Left ventricle myocardium inferior (tissue), 1 donor: ENCODE results near the gene TMCC2. TPM values are rescaled to one million over a fixed set of nuclear protein-coding genes. Genes with fewer than 3 reads are reported as not detected.
A peak's percentile ranks its signal among the peaks of the same experiment; 100 is the strongest.
"Not testable (repeated sequence)": the region's sequence is repeated elsewhere in the genome, so short reads cannot be mapped to it uniquely, and the experiment has no call there.

ENCODE experiments used
- DNase-seq: peaks from one replicate; pipeline ENCODE4 v3.0.0-alpha.2; 2020
- H3K27ac ChIP-seq: fragments of 200-600 bp; replicated peaks from 2 replicates; pipeline ENCODE4 v1.8.0; 2021
- H3K27me3 ChIP-seq: fragments of 200-600 bp; 2 replicates; pipeline ENCODE4 v1.8.0; 2021; ENCODE audit warnings: low read depth
- H3K36me3 ChIP-seq: fragments of 200-600 bp; 2 replicates; pipeline ENCODE4 v1.8.0; 2021
- H3K4me1 ChIP-seq: fragments of 200-600 bp; 2 replicates; pipeline ENCODE4 v1.8.0; 2021
- H3K4me3 ChIP-seq: fragments of 200-600 bp; 2 replicates; pipeline ENCODE4 v1.8.0; 2021; ENCODE audit warnings: mild to moderate bottlenecking, moderate library complexity
- H3K9me3 ChIP-seq: fragments of 200-600 bp; replicated peaks from 2 replicates; pipeline ENCODE4 v1.8.0; 2021
- intact Hi-C: fragments of 100-400 bp; cut with micrococcal nuclease; formaldehyde crosslinking; loops from one replicate; pipeline ENCODE4 v1.11.0; 2022
- total RNA-seq: library from RNA; stranded (reverse); fragmentation: NEBNext Ultra II Directional; extraction: Animal tissue kit (Norgen Biotek cat#: 25700); gene quantifications from one replicate; pipeline ENCODE4 v1.2.1, GENCODE V29; 2021
- TF ChIP-seq, protein P1 (sequence below): fragments of 200-600 bp; IDR thresholded peaks from 2 replicates; pipeline ENCODE4 v1.8.0; 2021; ENCODE audit warnings: antibody characterized with exemption, mild to moderate bottlenecking, borderline replicate concordance
- donor health status: DM: no; HTN: yes; CAD: no; lungs with severe emphysema.

The TMCC2 gene
- total RNA-seq, 1 donor from 2014 or later = 2.5 TPM

DNA sequence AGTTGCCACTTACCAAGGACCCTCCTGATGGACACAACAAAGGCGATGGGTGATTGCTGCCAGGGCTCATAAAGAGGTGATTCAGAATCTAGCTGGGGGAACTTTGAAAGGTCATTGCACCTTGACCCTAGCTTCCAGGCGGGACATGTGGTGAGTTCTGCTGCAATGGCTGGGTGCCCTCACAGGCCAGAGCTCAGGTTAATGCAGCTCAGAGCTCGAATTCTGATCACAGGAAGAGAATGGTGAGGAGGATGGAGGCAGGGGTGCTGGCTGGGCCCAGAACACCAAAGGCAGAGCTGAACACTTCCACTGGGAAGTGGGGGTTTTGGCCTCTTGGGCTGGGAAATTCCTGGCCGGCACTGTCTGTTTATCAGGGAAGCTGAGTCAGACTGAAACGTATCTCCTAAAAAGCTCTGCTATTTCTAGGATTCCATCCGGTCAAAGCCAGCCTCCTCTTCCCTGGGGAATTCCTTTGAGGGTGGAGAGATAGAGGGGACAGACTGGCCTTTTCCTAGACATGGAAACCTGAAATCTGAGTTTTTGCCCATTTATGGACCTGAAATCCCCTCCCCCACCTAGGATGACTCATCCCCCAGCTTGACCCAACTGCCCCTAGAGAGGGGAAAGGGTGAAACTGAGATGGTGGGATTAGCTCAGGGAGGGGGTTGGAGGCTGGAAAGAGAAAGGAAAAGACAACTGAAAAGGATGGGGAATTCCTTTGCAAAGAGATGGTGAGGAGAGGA is 66.6 kb downstream of the TMCC2 start:
- Histone ChIP-seq H3K4me3 (no peak overlapping the region), H3K27ac (peak overlapping the region; percentile 68), H3K4me1 (peaks cover 15% of the 10 kb centered on the region), H3K9me3 (no peaks in the 10 kb centered on the region), H3K27me3 (no peaks in the 10 kb centered on the region), H3K36me3 (no peaks in the 10 kb centered on the region)
- intact Hi-C loops = no loop called here
- DNase-seq = no peak
- TF ChIP-seq, protein P1, sequence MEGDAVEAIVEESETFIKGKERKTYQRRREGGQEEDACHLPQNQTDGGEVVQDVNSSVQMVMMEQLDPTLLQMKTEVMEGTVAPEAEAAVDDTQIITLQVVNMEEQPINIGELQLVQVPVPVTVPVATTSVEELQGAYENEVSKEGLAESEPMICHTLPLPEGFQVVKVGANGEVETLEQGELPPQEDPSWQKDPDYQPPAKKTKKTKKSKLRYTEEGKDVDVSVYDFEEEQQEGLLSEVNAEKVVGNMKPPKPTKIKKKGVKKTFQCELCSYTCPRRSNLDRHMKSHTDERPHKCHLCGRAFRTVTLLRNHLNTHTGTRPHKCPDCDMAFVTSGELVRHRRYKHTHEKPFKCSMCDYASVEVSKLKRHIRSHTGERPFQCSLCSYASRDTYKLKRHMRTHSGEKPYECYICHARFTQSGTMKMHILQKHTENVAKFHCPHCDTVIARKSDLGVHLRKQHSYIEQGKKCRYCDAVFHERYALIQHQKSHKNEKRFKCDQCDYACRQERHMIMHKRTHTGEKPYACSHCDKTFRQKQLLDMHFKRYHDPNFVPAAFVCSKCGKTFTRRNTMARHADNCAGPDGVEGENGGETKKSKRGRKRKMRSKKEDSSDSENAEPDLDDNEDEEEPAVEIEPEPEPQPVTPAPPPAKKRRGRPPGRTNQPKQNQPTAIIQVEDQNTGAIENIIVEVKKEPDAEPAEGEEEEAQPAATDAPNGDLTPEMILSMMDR = no peak

DNA sequence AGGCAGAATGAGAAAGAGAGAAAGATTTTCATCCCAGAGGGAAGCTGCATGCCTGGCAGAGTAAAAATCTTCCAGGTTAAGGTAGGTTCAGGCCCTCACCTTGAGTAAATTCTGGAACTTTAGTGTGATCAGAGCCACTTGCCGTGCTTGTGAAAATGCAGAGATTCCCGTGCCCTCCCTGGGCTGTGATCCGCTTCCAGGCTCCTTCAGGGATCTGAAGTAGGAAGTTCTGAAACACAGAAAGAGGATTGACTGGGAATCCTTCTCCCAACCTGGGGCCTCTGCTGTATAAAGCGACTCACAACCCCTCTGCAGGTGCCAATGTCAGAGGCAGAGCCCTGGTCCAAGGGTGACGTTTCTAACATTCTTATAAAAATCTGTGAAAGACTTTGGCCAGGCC is 67.2 kb downstream of the TMCC2 start:
- H3K9me3 ChIP-seq = no peaks in the 10 kb centered on the region
- peak overlapping the region; percentile 68 for H3K27ac ChIP-seq
- no peak for DNase-seq
- no peak overlapping the region for H3K4me3 ChIP-seq
- TF ChIP-seq, protein P1 = no peak
- no peaks in the 10 kb centered on the region for H3K36me3 ChIP-seq
- no peaks in the 10 kb centered on the region for H3K27me3 ChIP-seq
- intact Hi-C loops = no loop called here
- H3K4me1 ChIP-seq = peaks cover 15% of the 10 kb centered on the region

DNA sequence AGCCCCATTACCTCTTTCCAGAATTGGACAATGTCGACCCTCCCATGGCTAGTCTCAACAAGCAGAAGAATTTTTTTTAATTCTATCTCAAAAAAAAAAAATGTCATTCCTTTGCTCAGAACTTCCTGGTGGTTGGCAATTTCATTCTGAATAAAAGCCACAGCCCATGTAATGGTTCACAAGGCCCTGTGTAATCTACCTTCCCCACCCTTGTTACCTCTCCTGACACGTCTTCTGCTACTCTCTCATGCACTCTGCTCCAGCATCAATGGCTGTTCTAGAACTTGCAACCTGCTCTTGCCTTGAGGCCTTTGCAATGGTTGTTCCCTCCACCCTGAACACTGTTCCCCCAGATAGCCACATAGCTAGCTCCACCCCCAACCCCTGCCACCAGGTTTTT is 68.4 kb downstream of the TMCC2 start:
- intact Hi-C loops = no loop called here

DNA sequence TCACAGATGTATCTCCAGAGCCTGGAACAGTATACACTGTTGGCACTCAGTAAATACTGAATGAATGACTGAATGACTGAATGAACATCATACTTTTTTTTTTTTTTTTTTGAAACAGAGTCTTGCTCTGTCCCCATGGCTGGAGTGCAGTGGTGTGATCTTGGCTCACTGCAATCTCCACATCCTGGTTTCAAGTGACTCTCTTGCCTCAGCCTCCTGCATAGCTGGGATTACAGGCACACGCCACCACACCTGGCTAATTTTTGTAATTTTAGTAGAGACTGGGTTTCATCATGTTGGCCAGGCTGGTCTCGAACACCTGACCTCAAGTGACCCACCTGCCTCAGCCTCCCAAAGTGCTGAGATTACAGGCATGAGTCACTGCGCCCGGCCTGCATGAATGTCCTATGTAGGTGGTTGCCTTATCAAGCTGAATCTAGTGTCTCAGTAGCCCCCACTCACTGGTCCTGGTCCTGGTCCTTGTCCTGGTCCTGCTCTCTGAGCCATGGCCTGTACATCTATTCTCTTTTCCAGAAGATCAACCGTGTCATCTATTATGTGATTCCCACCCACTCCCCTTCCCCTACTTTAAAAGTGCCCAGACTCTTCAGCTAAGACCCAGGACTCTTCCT is 69.9 kb downstream of the TMCC2 start:
- H3K27ac ChIP-seq, H3K4me3 ChIP-seq, H3K9me3 ChIP-seq, H3K27me3 ChIP-seq, H3K36me3 ChIP-seq, intact Hi-C loops, DNase-seq: not testable (repeated sequence)
- peaks cover 21% of the 10 kb centered on the region for H3K4me1 ChIP-seq

More for the DNA sequence above, 68.4 kb downstream of the TMCC2 start:
- no peak for DNase-seq
- Histone ChIP-seq H3K27ac (no peak overlapping the region), H3K27me3 (no peaks in the 10 kb centered on the region), H3K4me3 (no peak overlapping the region), H3K4me1 (peaks cover 15% of the 10 kb centered on the region), H3K9me3 (no peaks in the 10 kb centered on the region), H3K36me3 (no peaks in the 10 kb centered on the region)
- TF ChIP-seq, protein P1 = no peak

DNA sequence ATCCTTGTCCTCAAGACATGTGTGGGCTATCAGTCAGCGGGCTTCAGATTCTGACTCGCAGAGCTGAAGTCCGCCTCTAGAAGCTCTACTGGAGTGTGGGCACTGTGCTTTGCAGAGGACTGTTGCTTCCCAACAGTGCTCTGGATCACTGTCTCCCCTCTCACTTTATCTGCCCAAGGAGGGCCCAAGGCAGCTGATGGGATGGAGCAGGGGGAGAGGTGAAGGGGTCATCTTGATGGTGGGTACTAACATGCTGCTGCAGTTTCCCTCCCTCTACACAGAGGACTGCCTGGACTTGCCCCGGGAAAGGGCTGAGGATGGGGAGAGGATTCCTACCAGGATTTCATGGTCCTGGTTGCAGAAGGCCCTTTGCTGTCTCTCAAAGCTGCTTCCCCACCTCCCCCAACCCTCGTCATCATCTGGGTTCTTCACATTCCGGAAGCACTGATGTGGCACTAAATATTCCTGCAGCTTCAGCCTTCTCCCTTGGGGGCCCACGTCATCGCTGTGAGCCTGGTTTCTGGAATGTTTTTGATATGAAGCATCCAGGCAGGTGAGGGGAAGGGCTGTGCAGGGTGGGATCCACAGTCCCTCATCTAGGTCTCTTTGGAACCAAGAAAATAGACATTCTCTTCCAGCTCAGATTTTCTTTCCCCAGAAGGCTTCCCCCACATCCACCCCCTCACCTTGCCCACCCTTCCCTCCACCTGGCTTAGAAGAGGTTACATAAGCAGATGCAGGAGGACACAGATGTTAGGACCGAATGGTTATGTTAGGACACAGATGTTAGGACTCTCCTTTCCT is 70.6 kb downstream of the TMCC2 start:
- peaks cover 7% of the 10 kb centered on the region for H3K36me3 ChIP-seq
- H3K27ac ChIP-seq = no peak overlapping the region
- TF ChIP-seq, protein P1 = no peak

More for the DNA sequence above, 70.6 kb downstream of the TMCC2 start:
- H3K27me3 ChIP-seq = no peaks in the 10 kb centered on the region
- DNase-seq = no peak
- no peaks in the 10 kb centered on the region for H3K9me3 ChIP-seq
- peaks cover 21% of the 10 kb centered on the region for H3K4me1 ChIP-seq
- intact Hi-C loops = no loop called here
- H3K4me3 ChIP-seq = no peak overlapping the region
